Posterior cingulate gyrus (tissue), 11 donors: ENCODE measurements around the gene AFAP1L1.

Experiments
- DNase-seq, 10 donors: peaks; one replicate each; pipeline versions ENCODE4 v3.0.0 to v3.0.0-alpha.2; 2020 to 2021; ENCODE audit warnings: mixed read lengths in 3 of 10
- intact Hi-C: fragments of 100-400 bp; cut with DNase I; formaldehyde crosslinking; loops from one replicate; pipeline ENCODE4 v1.15.1; 2023

The AFAP1L1 gene

DNA sequence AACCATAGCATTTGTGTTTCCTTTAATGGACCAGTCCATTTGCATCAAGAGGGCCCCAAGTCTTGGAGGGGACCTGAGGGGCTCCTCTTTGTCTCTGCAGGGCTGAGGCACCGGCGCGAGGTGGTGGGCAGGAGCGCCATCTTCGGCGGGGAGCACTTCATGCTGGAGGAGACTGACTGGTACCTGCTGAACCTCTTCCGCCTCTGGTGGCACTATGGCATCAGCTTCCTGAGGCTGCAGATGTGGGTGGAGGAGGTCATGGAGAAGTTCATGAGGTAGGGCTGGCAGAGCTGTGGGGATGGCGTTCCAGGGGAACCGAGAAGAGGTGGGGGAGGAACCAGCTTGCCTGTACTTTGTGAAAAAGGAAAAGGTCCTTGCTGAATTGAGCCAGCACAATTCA is 92.3 kb downstream of the AFAP1L1 start:
- DNase-seq = no peak
- intact Hi-C loops = no loop called here

DNA sequence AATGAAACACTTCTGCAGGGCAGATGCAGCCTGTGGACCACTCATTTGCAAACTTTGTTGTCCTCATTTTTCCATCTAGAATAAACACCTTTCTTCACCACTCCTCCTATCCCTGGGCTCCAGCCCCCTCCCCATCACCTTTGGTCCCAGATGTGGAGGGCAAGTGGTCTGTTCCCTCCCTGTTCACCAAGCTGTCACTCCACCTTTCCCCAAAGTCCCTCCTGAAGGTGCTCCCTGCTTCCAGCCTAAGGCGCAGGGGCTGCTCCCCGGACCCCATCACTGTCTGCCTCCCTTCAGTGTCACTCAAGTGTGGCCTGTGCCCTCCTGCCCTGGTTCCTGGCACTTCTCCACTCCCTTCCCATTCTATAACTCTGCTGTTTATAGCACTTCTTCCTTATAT is 93.1 kb downstream of the AFAP1L1 start:
- intact Hi-C loops = no loop called here
- DNase-seq = no peak

DNA sequence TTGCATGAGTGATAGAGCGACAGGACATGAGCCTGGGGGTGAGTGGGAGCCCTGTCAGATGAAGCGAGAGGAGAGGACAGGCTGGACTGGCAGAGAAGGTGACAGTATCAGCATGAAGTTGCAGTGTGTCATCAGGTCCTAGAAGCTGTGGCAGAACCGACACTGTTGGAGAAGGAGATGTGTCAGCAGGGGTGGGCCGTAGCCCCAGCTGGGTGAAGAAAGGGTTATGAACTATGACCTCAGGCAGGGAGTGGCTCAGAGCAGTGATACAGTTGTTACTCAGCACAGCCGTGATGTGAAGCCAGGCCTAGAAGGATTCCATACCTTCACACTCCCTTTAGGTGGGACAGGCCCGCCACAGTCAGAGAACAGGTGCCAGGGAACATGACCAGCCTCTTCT is 93.8 kb downstream of the AFAP1L1 start:
- intact Hi-C loops = no loop called here
- no peak for DNase-seq

DNA sequence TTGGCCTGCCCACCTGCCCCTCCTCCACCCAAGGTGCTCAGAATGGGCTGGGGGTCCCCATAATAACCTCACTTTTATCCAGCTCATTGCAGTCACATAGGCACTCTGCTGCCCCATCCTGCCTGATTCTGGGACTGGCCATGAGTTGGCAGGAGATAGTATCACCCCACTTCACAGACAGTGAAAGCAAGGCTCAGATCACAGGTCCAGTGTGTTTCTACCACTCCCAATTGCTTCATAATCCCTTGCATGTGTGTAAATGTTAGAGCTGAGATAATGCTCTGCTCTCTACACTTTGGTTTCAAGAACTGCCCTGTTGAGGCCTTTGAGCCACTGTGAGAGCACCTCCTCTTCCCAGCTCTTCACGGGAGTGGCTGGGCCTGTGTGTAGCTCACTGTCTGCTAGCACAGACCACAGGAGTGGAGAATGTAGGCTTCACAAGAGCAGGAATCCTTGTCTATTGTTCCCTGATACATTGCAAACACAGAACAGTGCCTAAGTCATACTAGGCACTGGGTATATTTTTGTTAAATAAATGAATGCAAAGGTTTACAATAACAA is 94.6 kb downstream of the AFAP1L1 start:
- intact Hi-C loops = no loop called here
- no peak for DNase-seq

DNA sequence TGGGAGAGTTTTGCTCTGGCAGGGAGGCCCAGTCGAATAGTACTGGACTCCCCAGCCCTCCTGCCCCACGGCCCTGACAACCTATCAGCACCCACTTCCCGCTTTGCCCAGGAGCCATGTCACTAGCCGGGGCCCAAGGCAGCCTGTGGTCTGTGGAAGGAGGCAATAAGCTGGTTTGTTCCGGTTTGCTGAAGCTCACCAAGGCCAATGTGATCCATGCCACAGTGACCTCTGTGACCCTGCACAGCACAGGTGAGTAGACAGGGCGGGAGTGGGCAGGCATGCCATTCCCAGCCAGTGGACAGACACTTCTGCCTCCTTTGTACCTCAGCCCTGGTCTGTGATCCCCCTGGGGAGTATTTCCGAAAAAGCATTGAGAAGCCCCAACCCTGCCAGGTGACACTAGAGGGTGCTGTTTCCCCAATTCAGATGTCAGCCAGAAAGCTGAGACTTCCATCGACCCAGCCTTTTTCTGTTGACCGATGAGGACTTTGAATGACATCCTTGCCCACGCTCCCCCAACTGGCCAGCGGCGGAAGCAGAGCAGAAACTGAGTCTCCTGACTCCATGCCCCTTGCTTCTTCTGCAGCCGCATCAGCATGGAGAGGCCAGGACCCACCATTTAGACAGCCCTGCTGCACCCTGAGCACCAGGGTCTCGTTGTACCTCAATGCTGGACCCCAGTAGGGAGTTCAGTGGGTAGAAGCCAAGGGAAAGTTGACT is 95.8 kb downstream of the AFAP1L1 start:
- intact Hi-C loops = no loop called here
- peak in 4 of 10 donors; percentile 39 to 60 (median 52) for DNase-seq

DNA sequence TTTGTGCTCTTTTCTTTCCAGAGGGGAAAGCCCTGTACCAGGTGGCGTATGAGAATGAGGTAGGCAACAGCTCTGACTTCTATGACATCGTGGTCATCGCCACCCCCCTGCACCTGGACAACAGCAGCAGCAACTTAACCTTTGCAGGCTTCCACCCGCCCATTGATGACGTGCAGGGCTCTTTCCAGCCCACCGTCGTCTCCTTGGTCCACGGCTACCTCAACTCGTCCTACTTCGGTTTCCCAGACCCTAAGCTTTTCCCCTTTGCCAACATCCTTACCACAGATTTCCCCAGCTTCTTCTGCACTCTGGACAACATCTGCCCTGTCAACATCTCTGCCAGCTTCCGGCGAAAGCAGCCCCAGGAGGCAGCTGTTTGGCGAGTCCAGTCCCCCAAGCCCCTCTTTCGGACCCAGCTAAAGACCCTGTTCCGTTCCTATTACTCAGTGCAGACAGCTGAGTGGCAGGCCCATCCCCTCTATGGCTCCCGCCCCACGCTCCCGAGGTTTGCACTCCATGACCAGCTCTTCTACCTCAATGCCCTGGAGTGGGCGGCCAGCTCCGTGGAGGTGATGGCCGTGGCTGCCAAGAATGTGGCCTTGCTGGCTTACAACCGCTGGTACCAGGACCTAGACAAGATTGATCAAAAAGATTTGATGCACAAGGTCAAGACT is 96.5 kb downstream of the AFAP1L1 start:
- intact Hi-C loops = no loop called here
- no peak for DNase-seq

DNA sequence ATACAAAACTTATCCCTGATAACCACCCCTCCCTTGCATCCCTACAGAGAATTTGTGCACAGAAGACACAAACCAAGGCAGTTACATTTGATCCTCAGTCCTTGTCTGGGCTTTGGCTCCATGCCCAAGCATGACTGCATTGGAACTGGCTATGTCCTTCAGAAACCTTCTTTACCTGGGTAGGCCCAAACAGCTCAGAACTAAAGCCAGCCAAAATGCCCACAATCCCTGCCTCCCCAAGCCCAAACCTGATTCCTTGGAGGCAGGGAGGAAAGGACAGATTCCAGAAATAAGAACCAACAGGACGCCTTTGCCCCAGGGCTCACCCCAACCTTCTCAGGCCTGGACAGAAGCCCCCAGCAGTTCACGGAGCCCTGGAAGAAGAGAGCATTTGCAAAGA is 99.2 kb downstream of the AFAP1L1 start:
- intact Hi-C loops = loop anchor here (2.0 kb wide), 1 partner anchor 54 kb away; no protein-coding TSS in a partner anchor
- no peak for DNase-seq

DNA sequence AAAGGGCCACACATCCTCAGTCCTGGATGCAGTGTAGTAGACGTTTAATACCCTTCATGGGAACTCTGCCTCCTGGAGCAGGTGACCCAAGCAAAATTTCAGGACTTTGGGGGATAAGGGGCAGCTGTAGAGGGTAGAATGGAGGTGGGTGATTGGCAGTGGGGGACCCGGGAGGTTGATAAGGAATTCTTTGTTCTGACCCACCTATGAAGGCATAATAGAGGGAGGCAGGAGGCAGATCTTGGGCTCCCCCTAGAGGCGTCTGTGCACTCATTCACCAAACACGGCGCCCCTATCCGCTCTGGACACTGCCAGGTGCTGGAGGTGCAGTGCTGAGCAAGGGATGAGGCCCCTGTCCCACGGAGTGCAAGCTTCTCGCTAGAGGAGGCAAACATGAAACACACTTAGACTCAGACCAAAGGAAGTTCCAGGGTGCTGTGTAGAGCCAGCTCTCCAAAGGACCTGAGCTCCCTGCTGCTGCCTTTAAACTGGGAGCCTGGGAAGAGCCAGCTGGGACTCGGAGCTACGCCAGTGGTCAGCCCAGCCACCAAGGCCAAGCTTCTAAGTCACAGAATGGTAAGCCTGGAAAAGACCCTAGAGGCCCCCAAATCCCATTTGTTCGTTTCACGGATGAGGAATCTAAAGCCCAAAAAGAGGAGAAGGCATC is 99.8 kb downstream of the AFAP1L1 start:
- intact Hi-C loops = loop anchor here (2.0 kb wide), 1 partner anchor 55 kb away; no protein-coding TSS in a partner anchor
- peak in 6 of 10 donors; percentile 46 to 92 (median 58) for DNase-seq

DNA sequence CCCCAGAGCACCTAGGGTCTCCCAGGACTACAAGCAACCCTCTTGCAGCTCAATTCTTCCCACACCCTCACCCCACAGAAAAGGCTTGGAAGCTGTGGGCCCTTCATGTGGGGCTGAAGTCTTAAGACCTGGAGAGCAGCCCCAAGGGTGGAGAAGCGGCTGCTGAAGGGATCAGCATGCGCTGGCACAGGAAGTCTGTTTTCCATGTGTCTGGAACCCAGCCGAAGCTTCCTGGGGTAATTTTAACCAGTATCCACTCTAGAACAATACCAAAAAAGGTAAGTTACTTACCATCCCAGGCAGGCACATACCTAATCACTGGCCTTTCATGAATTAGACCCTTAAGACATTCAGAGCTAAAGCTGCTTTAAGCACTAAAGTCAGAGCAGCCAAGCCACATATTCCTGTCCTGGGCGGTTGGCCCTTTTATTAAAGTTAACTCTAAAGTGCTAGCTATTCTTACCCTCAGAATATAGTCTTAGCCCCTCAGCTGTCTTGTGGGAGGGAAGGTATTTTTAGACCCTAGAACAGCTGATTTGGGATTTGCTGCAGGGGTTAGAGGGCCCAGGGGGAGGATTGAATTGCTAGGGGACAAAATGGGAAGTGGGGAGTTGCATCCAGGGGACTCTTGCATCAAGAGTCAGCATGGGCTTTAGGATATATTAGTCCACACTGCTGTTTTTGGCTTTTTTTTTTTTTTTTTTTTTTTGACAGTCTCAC is 100.6 kb downstream of the AFAP1L1 start:
- intact Hi-C loops = no loop called here
- no peak for DNase-seq

DNA sequence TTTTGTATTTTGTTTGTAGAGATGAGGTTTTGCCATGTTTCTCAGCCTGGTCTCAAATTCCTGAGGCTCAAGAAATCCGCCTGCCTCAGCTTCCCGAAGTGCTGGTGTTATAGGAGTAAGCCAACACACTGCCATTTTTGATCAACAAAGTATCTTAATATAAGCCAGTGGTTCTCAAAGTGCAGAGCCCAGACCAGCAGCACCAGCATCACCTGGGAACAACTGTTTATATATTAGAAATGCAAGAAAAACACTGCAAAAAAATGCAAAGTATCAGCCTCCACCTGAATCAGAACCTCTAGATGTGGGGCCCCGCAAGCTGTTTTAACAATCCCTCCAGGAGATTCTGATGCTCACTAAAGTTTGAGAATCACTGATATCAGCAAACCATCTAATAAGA is 101.3 kb downstream of the AFAP1L1 start:
- intact Hi-C loops = no loop called here

DNA sequence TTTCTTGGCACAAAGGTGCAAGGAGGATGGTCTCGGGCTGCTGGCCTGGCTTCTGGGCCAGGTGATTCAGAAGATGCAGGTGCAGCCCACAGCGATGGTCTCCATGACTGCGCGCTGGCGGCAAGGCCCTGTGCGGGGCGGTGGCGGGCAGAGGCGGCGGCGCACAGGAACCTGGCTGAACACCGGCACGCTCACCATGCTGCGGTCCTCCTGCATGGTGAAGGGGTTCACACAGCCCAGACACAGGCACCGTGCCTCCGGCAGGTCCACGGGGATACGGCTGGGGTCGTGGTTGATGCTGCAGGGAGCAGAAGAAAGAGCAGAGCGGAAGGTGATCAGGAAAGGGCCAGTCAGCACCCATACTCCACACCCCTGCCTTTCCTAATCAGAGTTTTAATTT is 102.6 kb downstream of the AFAP1L1 start:
- intact Hi-C loops = no loop called here
- no peak for DNase-seq

More for the DNA sequence above, 101.3 kb downstream of the AFAP1L1 start:
- no peak for DNase-seq

DNA sequence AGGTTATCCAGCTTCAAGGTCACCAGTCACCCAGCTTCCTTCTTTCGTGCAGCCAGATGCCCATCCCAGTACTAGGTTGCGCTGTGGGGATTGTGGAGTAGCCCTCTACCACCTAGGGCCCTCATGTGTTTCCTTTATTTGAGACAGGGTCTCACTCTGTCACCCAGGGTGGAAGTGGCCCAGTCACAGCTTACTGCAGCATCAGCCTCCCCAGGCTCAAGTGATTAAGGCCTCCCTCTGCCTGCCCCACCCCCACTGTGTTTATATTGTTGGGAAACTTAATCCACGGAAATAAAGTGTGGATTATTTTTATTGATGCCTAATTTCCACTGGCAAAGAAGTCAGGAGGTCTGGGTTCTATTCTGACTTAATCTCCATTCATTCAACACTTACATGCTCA is 103.1 kb downstream of the AFAP1L1 start:
- intact Hi-C loops = no loop called here
- no peak for DNase-seq

DNA sequence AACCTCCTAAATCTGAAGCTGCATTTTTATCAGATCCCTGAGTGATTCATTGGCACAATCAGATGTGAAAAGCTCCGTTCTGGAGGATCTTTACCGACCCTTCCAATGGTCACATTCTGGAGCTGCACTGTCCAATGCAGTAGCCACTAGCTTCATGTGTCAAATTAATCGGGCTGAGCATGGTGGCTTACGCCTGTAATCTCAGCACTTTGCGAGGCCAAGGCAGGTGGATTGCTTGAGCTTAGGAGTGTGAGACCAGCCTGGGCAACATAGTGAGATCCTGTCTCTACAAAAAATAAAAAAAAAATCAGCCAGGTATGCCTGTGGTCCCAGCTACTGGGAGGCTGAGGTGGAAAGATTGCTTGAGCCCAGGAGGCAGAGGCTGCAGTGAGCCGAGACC is 103.8 kb downstream of the AFAP1L1 start:
- intact Hi-C loops = no loop called here
- no peak for DNase-seq

DNA sequence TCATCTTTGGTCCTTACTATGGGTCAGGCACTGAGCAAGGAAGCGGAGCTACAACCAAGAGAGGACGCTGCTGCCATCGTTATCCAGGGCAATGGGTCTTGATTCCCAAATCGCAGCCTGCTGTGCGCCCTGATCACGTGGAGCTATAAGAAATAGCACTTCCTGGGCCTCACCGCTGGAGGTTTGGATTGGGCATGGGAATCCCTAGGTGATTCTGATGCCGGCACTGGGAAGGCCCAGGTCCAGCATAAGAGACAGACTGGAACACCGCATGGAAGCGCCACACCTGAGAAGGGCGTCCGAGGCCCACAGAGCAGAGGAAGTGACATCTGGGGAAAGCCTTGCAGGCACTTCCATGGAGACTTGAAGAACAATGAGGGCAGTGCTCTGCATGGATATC is 104.4 kb downstream of the AFAP1L1 start:
- intact Hi-C loops = no loop called here
- no peak for DNase-seq

DNA sequence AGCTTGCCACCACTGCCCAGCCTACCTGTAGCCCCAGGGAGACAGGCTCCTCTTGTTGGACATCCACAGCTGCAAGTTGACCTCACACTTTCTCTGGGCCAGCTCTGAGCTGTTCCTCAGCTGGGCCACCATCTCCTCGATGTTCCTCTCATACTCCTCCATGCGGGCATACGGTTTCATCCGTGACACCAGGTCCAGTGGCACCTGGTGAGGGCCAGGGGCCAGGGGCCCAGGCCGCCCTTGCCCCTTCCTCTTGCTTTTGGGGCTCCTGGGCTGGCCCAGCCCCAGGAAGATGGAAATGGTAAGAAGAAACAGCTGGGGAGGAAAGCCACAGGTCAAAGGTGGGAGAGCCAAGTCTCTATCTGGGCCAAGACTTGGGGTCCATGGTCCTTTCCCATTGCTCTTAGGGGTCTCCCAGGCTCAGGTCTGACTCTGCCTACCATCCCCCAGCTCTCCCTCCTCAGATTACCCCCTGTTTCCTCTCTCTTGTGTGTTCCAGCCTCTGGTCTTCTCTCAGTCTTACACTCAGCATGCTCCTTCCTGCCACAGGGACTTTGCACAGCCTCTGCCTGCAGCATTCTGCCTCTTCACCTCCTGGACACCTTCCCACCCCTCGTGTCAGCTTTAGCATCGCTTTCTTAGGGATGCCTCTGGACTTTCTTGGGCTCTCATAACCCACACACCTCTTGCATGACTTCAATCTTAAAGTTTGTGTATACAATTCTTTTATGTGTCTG is 105.2 kb downstream of the AFAP1L1 start:
- no peak for DNase-seq
- intact Hi-C loops = no loop called here

DNA sequence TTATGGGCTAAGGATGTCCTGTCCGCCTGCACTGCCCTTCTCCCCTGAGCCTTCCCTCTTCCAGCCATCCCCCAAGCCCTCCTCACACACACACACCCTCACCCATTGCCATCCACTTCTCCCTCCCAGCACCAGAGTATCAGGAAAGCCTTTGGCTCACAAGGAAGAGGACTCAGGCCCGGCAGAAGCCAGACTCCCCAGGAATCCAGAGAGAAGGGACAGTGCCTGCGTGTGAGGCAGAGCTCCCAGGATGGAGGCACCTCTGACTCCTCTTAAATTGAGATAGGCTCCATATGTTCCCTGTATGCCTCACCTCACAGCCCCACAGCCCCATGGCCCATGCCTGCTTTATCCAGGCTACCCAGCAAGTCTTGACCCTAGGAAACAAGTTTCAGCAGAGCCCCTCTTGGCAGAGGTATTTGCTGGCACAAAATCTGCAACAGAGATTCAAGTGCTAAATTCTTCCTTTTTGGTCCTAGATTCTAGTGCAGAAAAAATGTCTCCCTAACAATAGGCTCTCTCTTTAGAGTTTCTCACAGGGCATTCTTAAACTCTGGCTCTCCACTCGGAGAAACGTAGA is 106.7 kb downstream of the AFAP1L1 start:
- intact Hi-C loops = no loop called here
- DNase-seq = no peak

DNA sequence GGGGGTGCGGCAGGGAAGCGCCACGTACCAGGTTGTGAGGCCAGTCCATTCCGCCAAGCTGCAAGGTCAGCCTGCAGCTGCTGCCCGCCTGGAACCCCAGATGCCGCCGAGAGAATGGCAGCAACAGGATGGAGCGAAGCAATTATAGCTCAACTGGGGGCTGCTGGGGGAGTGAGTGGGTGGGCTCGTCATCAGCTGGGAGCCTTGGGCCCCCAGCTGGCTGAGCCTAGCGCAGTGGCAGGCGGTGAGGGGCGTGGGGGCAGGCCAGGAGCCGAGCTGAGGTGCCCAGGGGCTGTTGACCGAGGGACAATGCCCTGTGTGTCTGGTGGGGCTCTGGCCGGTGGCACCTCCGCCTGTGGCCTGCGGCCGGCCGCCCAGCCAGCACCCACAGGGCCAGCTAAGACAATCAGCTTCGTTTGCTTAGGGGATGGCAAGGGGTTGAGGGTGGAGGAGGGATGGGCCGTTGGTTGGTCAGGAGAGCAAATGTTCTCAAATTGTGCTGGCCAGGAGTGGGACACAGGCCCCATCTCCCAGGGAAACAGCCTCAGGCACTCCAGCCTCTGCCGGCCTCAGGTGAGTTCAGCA is 107.6 kb downstream of the AFAP1L1 start, which contains the start of gene IL17B:
Gene IL17B (minus strand): TSS at position 116 of the 585 bp plus-strand sequence. CDS start 67 bp downstream, at position 49.
- intact Hi-C loops = no loop called here
- DNase-seq = peak in 1 of 10 donors; percentile 67

DNA sequence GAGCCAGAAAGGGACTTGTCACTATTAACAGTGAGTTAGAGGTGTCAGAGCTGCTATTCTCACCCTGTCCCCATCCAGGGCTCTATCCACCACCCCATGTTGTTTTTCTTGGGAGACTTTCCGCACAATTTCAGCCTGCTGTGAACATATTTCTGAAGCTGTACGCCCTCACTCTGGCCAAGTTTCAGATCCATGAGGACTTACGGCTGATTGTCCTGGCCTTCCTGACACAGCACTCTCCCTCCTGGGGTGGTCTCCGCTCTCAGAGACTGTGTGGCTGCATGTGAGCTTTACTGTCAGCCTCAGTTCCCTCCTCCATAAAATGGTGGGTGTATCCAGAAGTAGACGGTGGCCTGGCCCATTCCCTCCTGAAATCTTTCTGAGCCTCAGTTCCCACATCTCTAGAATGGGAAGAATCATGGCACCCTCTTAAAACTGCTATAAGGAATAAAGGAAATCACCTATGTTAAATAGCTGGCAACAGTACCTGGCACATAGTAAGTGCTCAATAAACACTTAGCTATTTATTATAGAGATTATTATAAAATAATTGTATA is 108.2 kb downstream of the AFAP1L1 start:
- intact Hi-C loops = loop anchor here (5.0 kb wide), 1 partner anchor 187 kb away; no protein-coding TSS in a partner anchor
- no peak for DNase-seq
